K562 (cell line): ENCODE data around the gene FGF4. TPM values are rescaled to one million over a fixed set of nuclear protein-coding genes. Genes with fewer than 3 reads are reported as not detected.
A peak's percentile ranks its signal among the peaks of the same experiment; 100 is the strongest.

Experiments used
- ATAC-seq: fragments of 200-7000 bp; cut with Tn5 transposase; 3 replicates; pipeline ENCODE4 v1.9.1; 2020; ENCODE audit warnings: moderate library complexity
- BruUV-seq: library from RNA; stranded (reverse); fragments of 400-500 nt; replicated peaks from 2 replicates; lab custom pipeline; 2021; lab: Mats Ljungman, UMichigan
- CTCF ChIA-PET: fragments of 300-600 bp; formaldehyde crosslinking; extraction: SDS; loops from one replicate; lab custom pipeline; 2021; ENCODE audit warnings: low intra/inter-chr PET ratio; lab: Yijun Ruan, JAX
- POLR2A ChIA-PET: fragments of 300-600, 350-650 bp; sonication (Branson Sonifier 250); formaldehyde crosslinking; extraction: SDS; loops from one replicate; lab custom pipeline; 2021; ENCODE audit warnings: antibody characterized with exemption, inconsistent platforms; lab: Yijun Ruan, JAX
- DNase-seq, 4 experiments: peaks; one replicate each; pipeline versions ENCODE4 v3.0.0 to v3.0.0-alpha.2; 2011 to 2018; ENCODE audit warnings: low spot score in 3 of 4, mixed read lengths in 3 of 4; ENCODE audit errors: extremely low read depth in 1 of 4
- FAIRE-seq: peaks from 2 replicates; lab custom pipeline; 2011; peaks lifted over from hg19 to GRCh38; lab: Jason Lieb, UNC
- H2AFZ ChIP-seq: 2 replicates; pipeline ENCODE4 v1.6.0; 2011; ENCODE audit warnings: low read depth, low read length, control low read depth, inconsistent platforms
- H3K27ac ChIP-seq: fragments of 200-600 bp; 3 replicates; pipeline ENCODE4 v1.8.0; 2011; ENCODE audit warnings: low read depth, mild to moderate bottlenecking, control low read depth, inconsistent platforms, low read length, moderate library complexity, mixed read lengths; ENCODE audit errors: extremely low read depth
- H3K27me3 ChIP-seq, 2 experiments: fragments of 300-600 bp in 1 of 2; 2 replicates in 1 of 2; 3 replicates in 1 of 2; pipeline versions ENCODE4 v1.6.0 to v1.8.0; 2011; ENCODE audit warnings: inconsistent platforms in 2 of 2, low read length in 2 of 2, mild to moderate bottlenecking in 1 of 2, mixed read lengths in 1 of 2, moderate library complexity in 1 of 2; ENCODE audit not compliant: control insufficient read depth in 2 of 2, insufficient read depth in 2 of 2
- H3K36me3 ChIP-seq: fragments of 300-600 bp; 3 replicates; pipeline ENCODE4 v1.8.0; 2011; ENCODE audit warnings: mild to moderate bottlenecking, low read length, inconsistent platforms; ENCODE audit not compliant: control insufficient read depth, insufficient read depth
- H3K4me1 ChIP-seq, 2 experiments: fragments of 200-600 bp in 1 of 2; replicated peaks in 1 of 2; 2 replicates in 1 of 2; 3 replicates in 1 of 2; pipeline versions ENCODE4 v1.5.1 to v1.8.0; 2011; ENCODE audit warnings: inconsistent platforms in 2 of 2, low read length in 2 of 2, mild to moderate bottlenecking in 1 of 2, mixed read lengths in 1 of 2, moderate library complexity in 1 of 2; ENCODE audit not compliant: control insufficient read depth in 2 of 2, insufficient read depth in 2 of 2
- H3K4me2 ChIP-seq: 2 replicates; pipeline ENCODE4 v1.6.1; 2011; ENCODE audit warnings: low read length, control low read depth, inconsistent platforms, mixed read lengths; ENCODE audit not compliant: insufficient read depth
- H3K4me3 ChIP-seq: fragments of 200-600 bp; sonication (generic), shearing (Covaris generic); 2 replicates; pipeline ENCODE4 v1.5.1; 2016; ENCODE audit warnings: control low read depth, inconsistent platforms
- H3K79me2 ChIP-seq: fragments of 200-600 bp; 3 replicates; pipeline ENCODE4 v1.8.0; 2011; ENCODE audit warnings: low read length, inconsistent platforms; ENCODE audit not compliant: control insufficient read depth, insufficient read depth
- H3K9ac ChIP-seq, 2 experiments: 2 replicates each; pipeline versions ENCODE4 v1.6.0 to v1.6.1; 2011; ENCODE audit warnings: low read depth in 2 of 2, low read length in 2 of 2, control low read depth in 1 of 2, inconsistent platforms in 1 of 2, mild to moderate bottlenecking in 1 of 2, mixed read lengths in 1 of 2; ENCODE audit not compliant: insufficient read depth in 1 of 2
- H3K9me1 ChIP-seq: one replicate; pipeline ENCODE4 v1.6.0; 2011; ENCODE audit warnings: inconsistent platforms, mild to moderate bottlenecking, low read length, moderate library complexity; ENCODE audit not compliant: control insufficient read depth, insufficient read depth
- H3K9me3 ChIP-seq: replicated peaks from 2 replicates; pipeline ENCODE4 v1.5.1; 2011; ENCODE audit warnings: low read depth, low read length, inconsistent platforms; ENCODE audit not compliant: control insufficient read depth, insufficient read depth
- H4K20me1 ChIP-seq: replicated peaks from 2 replicates; pipeline ENCODE4 v1.6.1; 2011; ENCODE audit warnings: low read length, inconsistent platforms, mixed read lengths; ENCODE audit not compliant: control insufficient read depth, insufficient read depth
- SAFB ChIP-seq: fragments of 200-400 bp; formaldehyde crosslinking; IDR thresholded peaks from 2 replicates; pipeline ENCODE4 v1.6.1; 2017; ENCODE audit warnings: low read depth, low read length, borderline replicate concordance
- ZNF431 ChIP-seq: sonication (generic); formaldehyde crosslinking; IDR thresholded peaks from 2 replicates; pipeline ENCODE4 v1.8.0; 2022; ENCODE audit warnings: mild to moderate bottlenecking, missing genetic modification reagents
- WGBS: fragments of 100-300 bp; shearing (Covaris generic); methylation state at CpG from one replicate; pipeline ENCODE4 v1.1.6; 2016; ENCODE audit warnings: low coverage, mixed read lengths; ENCODE audit not compliant: insufficient coverage; ENCODE audit errors: missing lambda C conversion rate; 5-methylcytosine and 5-hydroxymethylcytosine counted together
- in situ Hi-C: fragments of 300-500 bp; cut with MboI; formaldehyde crosslinking; loops from 4 replicates; pipeline ENCODE4 v1.15.0; 2018; ENCODE audit warnings: inconsistent platforms, mixed read lengths
- intact Hi-C: fragments of 100-400 bp; cut with micrococcal nuclease; formaldehyde crosslinking; loops from 2 replicates; pipeline ENCODE4 v1.14.2; 2022
- polyA plus RNA-seq, 8 experiments: library from polyadenylated mRNA; depleted of rRNA in 4 of 8; stranded (reverse) in 5 of 8; unstranded in 3 of 8; fragments of >200 nt; fragmentation: Nextera tagmentation in 2 of 8; fragmentation: Illumina TruSeq in 1 of 8; extraction: Ambion mirVana in 2 of 8; extraction: Trizol in 1 of 8; gene quantifications; 2 replicates each; pipeline versions ENCODE4 v1.2.1 to v1.2.3, GENCODE V29; 2011 to 2014; ENCODE audit warnings: inconsistent platforms in 1 of 8, missing spikeins in 1 of 8
- total RNA-seq, 7 experiments: library from RNA; depleted of rRNA in 6 of 7; stranded (reverse); fragments of >200 nt in 6 of 7; fragmentation: Illumina TruSeq in 2 of 7; extraction: Trizol in 2 of 7; gene quantifications; 2 replicates each; pipeline versions ENCODE4 v1.2.1 to v1.2.3, GENCODE V29; 2011 to 2021; ENCODE audit warnings: low replicate concordance in 1 of 7
- TF ChIP-seq, protein P1 (sequence below): fragments of 450-650 bp; IDR thresholded peaks from 2 replicates; pipeline ENCODE4 v1.6.1; 2017; ENCODE audit warnings: antibody characterized with exemption, mild to moderate bottlenecking

The FGF4 gene
- total and polyA plus RNA-seq, 9 of the 15 experiments (the other 6 are each of a cell fraction or from before 2014, with no cell fraction given): not detected

DNA sequence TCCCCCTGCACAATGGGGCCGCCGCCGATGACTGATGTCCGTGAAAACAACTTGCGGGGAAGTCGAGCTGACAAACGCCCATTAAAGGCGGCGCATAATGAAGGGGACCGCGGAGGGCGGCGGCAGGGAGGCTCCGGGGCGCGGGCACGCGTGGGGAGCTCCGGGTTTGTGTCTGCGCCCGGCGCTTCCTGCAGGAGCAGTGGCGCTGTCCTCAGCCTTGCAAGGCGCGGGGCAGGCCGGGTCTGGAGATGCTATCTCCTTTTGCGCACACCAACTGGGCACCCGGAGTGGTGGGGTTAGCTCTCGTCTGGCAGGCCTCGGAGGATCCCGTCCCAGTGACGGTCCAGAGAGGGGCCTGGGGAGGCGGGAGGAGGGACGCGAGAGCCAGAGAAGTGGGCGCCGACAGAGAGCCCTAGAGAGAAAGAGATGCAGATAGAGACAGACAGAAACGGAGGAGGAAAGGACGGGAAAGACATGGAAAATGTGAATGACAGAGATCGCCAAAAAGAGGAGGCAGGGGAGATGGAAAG lies 44.5 kb upstream of the FGF4 start:
- ATAC-seq (no peak), FAIRE-seq (no peak)
- H3K79me2 ChIP-seq: no peaks in the 10 kb centered on the region
- H3K9ac ChIP-seq: no peak overlapping the region
- no peak overlapping the region for H3K27ac ChIP-seq
- TF ChIP-seq SAFB: peak; percentile 47; the same call in 1 of the 2 replicates
- TF ChIP-seq ZNF431 (CRISPR knock-in tag): no peak
- TF ChIP-seq, all 486 proteins: peak for 1
- Histone ChIP-seq H3K4me1 (peaks cover 0 to 22% of the 10 kb centered on the region in 2 experiments; a peak in 2 of 5 replicates), H3K4me3 (no peak overlapping the region), H3K4me2 (no peak overlapping the region), H3K9me1 (no peaks in the 10 kb centered on the region), H3K27me3 (peaks cover 18 to 78% of the 10 kb centered on the region in 2 experiments), H3K36me3 (no peaks in the 10 kb centered on the region), H3K9me3 (no peaks in the 10 kb centered on the region), H2AFZ (no peak overlapping the region), H4K20me1 (peaks cover 13% of the 10 kb centered on the region; the same call in 1 of the 2 replicates)
- ChIA-PET CTCF (no interaction called here), POLR2A (interaction anchor here (1.1 kb wide), 1 partner anchor 9 kb away, joined by 4 read pairs; no protein-coding TSS in a partner anchor)
- in situ Hi-C loops: no loop called here
- no peak for DNase-seq
- no TSS peak for BruUV-seq
- 38% methylated on average over 18 of the region's 40 CpGs for WGBS
- intact Hi-C loops: no loop called here

DNA sequence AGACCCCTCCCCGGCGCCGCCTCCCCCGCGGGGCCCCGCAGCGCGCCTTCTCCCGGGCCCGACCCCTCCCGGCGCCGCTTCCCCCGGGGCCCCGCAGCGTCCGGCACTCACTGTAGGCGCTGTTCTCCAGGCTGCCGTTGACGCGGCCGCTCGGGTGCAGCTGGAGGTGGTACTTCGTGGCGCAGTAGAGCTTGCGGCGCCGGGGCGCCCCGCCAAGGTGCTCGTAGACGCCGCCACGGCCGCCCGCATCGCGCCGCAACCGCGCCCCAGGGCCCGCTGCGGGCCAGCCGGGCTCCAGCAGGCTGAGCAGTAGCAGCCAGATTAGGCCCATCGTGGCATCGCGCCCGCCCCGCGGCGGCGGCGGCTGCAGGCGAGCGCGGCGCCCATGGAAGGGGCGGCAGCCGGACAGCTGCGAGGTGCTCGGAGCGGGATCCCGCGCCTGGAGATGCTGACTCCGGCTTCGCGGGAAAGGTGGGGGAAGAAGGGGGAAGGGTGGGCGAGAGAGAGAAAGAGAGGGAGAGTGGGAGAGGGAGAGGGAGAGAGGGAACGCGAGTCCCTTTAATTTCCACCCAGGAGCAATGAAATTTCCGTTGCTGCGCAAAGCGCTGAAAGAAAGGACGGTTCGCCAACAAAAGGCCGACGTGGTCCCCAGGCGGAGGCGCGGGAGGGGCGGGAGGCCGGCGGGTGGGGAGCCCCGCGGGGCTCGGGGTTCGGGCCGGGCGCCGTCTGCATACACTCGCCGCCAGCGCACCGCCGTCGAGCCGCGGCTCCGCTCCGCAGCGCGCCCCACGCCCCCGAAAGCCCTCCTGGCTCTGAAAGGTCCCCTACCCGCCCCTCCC lies 43.7 kb upstream of the FGF4 start, which contains the start of gene FGF3:
TSS of gene FGF3 (minus strand) at position 814 of the 839 bp plus-strand sequence. CDS start at position 331, 483 bp downstream.
- POLR2A ChIA-PET: no interaction called here
- ATAC-seq (no peak), DNase-seq (no peak), FAIRE-seq (no peak)
- intact Hi-C loops (no loop called here), in situ Hi-C loops (no loop called here)
- H2AFZ ChIP-seq: no peak within 1 kb of the TSS
- H3K4me1 ChIP-seq: peaks cover 0 to 22% of the 10 kb centered on the region in 2 experiments; a peak in 2 of 5 replicates
- H3K9ac ChIP-seq: no peak within 1 kb of the TSS
- no peak within 1 kb of the TSS for H3K4me2 ChIP-seq
- H4K20me1 ChIP-seq: peaks cover 13% of the 10 kb centered on the region; the same call in 1 of the 2 replicates
- H3K27ac ChIP-seq: no peak within 1 kb of the TSS
- BruUV-seq: no TSS peak
- H3K4me3 ChIP-seq: no peak within 1 kb of the TSS
- no peaks in the 10 kb centered on the region for H3K79me2 ChIP-seq
- H3K9me1 ChIP-seq: no peaks in the 10 kb centered on the region
- no peaks in the 10 kb centered on the region for H3K36me3 ChIP-seq
- H3K9me3 ChIP-seq: no peaks in the 10 kb centered on the region
- CTCF ChIA-PET: no interaction called here
- WGBS: 35% methylated on average over 57 of the region's 105 CpGs
- H3K27me3 ChIP-seq: peaks cover 18 to 71% of the 10 kb centered on the region in 2 experiments
- TF ChIP-seq, protein P1, sequence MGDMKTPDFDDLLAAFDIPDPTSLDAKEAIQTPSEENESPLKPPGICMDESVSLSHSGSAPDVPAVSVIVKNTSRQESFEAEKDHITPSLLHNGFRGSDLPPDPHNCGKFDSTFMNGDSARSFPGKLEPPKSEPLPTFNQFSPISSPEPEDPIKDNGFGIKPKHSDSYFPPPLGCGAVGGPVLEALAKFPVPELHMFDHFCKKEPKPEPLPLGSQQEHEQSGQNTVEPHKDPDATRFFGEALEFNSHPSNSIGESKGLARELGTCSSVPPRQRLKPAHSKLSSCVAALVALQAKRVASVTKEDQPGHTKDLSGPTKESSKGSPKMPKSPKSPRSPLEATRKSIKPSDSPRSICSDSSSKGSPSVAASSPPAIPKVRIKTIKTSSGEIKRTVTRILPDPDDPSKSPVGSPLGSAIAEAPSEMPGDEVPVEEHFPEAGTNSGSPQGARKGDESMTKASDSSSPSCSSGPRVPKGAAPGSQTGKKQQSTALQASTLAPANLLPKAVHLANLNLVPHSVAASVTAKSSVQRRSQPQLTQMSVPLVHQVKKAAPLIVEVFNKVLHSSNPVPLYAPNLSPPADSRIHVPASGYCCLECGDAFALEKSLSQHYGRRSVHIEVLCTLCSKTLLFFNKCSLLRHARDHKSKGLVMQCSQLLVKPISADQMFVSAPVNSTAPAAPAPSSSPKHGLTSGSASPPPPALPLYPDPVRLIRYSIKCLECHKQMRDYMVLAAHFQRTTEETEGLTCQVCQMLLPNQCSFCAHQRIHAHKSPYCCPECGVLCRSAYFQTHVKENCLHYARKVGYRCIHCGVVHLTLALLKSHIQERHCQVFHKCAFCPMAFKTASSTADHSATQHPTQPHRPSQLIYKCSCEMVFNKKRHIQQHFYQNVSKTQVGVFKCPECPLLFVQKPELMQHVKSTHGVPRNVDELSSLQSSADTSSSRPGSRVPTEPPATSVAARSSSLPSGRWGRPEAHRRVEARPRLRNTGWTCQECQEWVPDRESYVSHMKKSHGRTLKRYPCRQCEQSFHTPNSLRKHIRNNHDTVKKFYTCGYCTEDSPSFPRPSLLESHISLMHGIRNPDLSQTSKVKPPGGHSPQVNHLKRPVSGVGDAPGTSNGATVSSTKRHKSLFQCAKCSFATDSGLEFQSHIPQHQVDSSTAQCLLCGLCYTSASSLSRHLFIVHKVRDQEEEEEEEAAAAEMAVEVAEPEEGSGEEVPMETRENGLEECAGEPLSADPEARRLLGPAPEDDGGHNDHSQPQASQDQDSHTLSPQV: no peak
